ENCODE results near the gene FAM229A. TPM values are rescaled to one million over a fixed set of nuclear protein-coding genes. Genes with fewer than 3 reads are reported as not detected.
A peak's percentile ranks its signal among the peaks of the same experiment; 100 is the strongest.

Gene FAM229A
- total and polyA plus RNA-seq, 2 of the 8 experiments (the other 6 are each of a cell fraction or from before 2014, with no cell fraction given) = 4.1 to 4.2 TPM

- Histone ChIP-seq H4K8ac (ENCODE audit: extremely low read depth, insufficient read depth, low read length) (peak within 1 kb of the TSS; percentile 100), H2BK120ac (replicated peaks; ENCODE audit: low read depth, low read length) (no peak within 1 kb of the TSS), H3K14ac (ENCODE audit: insufficient read length) (no peak within 1 kb of the TSS), H3K79me2 (ENCODE audit: control insufficient read depth in 1 of 2, insufficient read depth in 2 of 2, low read length in 2 of 2) (peaks cover 4 to 29% of the 10 kb centered on the region in 2 experiments), H3K23ac (ENCODE audit: insufficient read length) (no peak within 1 kb of the TSS), H4K20me1 (replicated peaks in 1 of 2; ENCODE audit: control insufficient read depth in 1 of 2, insufficient read depth in 2 of 2, low read length in 2 of 2) (peaks cover 0 to 4% of the 10 kb centered on the region in 2 experiments), H3K23me2 (ENCODE audit: low read depth, low read length) (peaks cover 4% of the 10 kb centered on the region; the same call in 1 of the 2 replicates), H3K4me1 (replicated peaks in 1 of 4; ENCODE audit: control insufficient read depth in 3 of 4, insufficient read depth in 4 of 4, low read length in 3 of 4) (peaks cover 0 to 8% (median 3%) of the 10 kb centered on the region in 4 experiments; a peak in 4 of 7 replicates), H3K36me3 (ENCODE audit: control insufficient read depth in 2 of 4, insufficient read depth in 4 of 4, low read length in 3 of 4) (peaks cover 3 to 13% (median 9%) of the 10 kb centered on the region in 4 experiments; a peak in 5 of 8 replicates), H4K5ac (ENCODE audit: insufficient read length, low read depth, low read length) (peak within 1 kb of the TSS; percentile 59), H3K79me1 (ENCODE audit: low read depth, low read length) (peaks cover 7% of the 10 kb centered on the region), H3K27ac (ENCODE audit: low read depth, low read length) (peak within 1 kb of the TSS; percentile 95), H3K9ac (replicated peaks in 1 of 4; ENCODE audit: extremely low read depth in 1 of 4, low read depth in 3 of 4, low read length in 3 of 4) (peak within 1 kb of the TSS; percentile 80 to 99 (median 97)), H2BK12ac (ENCODE audit: low read depth, low read length) (peak within 1 kb of the TSS; percentile 84), H3K4me3 (ENCODE audit: extremely low read depth in 1 of 4, insufficient read depth in 2 of 4, low read depth in 3 of 4, low read length in 4 of 4) (peak within 1 kb of the TSS; percentile 79 to 100 (median 94)), H2BK20ac (ENCODE audit: low read length) (no peak within 1 kb of the TSS), H3K9me3 (ENCODE audit: insufficient read depth in 2 of 2, low read depth in 1 of 2, low read length in 1 of 2) (no peaks in the 10 kb centered on the region), H2BK5ac (ENCODE audit: low read depth, low read length) (peak within 1 kb of the TSS; percentile 99), H4K91ac (replicated peaks; ENCODE audit: insufficient read length, low read length) (peak within 1 kb of the TSS; percentile 12), H3K56ac (replicated peaks; ENCODE audit: insufficient read length, low read depth, low read length) (peak within 1 kb of the TSS; percentile 88), H3K18ac (ENCODE audit: extremely low read depth, low read length) (peak within 1 kb of the TSS; percentile 89), H3K27me3 (replicated peaks in 1 of 4; ENCODE audit: control insufficient read depth in 3 of 4, extremely low read depth in 1 of 4, insufficient read depth in 3 of 4, low read length in 3 of 4) (no peaks in the 10 kb centered on the region), H2BK15ac (ENCODE audit: low read length) (0 out of 2 replicates have a peak within 1 kb of the TSS, but pooled peaks have one; percentile 92), H2AFZ (ENCODE audit: low read length) (peak within 1 kb of the TSS; percentile 38), H3K4ac (replicated peaks; ENCODE audit: insufficient read length, low read depth, low read length) (peak within 1 kb of the TSS; percentile 57), H2AK5ac (ENCODE audit: low read depth, low read length) (peak within 1 kb of the TSS; percentile 75; the same call in 1 of the 2 replicates), H3K4me2 (ENCODE audit: insufficient read depth in 1 of 2, low read depth in 2 of 2, low read length in 2 of 2) (peak within 1 kb of the TSS; percentile 84 to 90)
- DNase-seq (ENCODE audit: low read depth in 1 of 2, low spot score in 2 of 2) = peak; percentile 97 to 98
- ChIA-PET CTCF (ENCODE audit: partially characterized antibody) (interaction anchor here (0.9 to 1.2 kb wide), 4 partner anchors 243 to 399 kb away, joined by 3 to 4 read pairs (median 3); no protein-coding TSS in a partner anchor), POLR2A (ENCODE audit: partially characterized antibody) (interaction anchor here (0.6 to 3.8 kb wide), 43 partner anchors 9 to 423 kb away, joined by 3 to 13 read pairs (median 4); partner anchors contain the start of genes FAM229A, HDAC1, IQCC and MARCKSL1)
- 1% methylated on average over 44 of the region's 48 CpGs; no CpG with 5 or more reads in 1 of the 2 experiments for WGBS, 2 experiments (ENCODE audit: extremely low coverage in 1 of 2, insufficient coverage in 1 of 2, insufficient read length in 1 of 2, insufficient replicate concordance in 2 of 2, low coverage in 1 of 2, low lambda C conversion rate in 2 of 2, missing lambda C conversion rate in 1 of 2)
- peak; percentile 70 for FAIRE-seq
- TF ChIP-seq POLR2AphosphoS5 (IDR thresholded peaks at IDR 0.05; ENCODE audit: low read depth, low read length) (peak; percentile 79), TAF1 (IDR thresholded peaks at IDR 0.05; ENCODE audit: low read depth, low read length) (peak; percentile 93), BCL11A (IDR thresholded peaks at IDR 0.05; ENCODE audit: low read depth in 2 of 2, low read length in 2 of 2) (no peak), SP4 (IDR thresholded peaks at IDR 0.05; ENCODE audit: low read length) (0 out of 2 replicates have a peak, but pooled peaks have one; percentile 47), ATF2 (IDR thresholded peaks at IDR 0.05; ENCODE audit: low read length) (peak; percentile 100), TBP (IDR thresholded peaks at IDR 0.05; ENCODE audit: low read depth, low read length) (peak; percentile 76)
- TF ChIP-seq, protein P1, sequence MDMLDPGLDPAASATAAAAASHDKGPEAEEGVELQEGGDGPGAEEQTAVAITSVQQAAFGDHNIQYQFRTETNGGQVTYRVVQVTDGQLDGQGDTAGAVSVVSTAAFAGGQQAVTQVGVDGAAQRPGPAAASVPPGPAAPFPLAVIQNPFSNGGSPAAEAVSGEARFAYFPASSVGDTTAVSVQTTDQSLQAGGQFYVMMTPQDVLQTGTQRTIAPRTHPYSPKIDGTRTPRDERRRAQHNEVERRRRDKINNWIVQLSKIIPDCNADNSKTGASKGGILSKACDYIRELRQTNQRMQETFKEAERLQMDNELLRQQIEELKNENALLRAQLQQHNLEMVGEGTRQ (IDR thresholded peaks at IDR 0.05; ENCODE audit: low read length) = no peak
- TF ChIP-seq, protein P2, sequence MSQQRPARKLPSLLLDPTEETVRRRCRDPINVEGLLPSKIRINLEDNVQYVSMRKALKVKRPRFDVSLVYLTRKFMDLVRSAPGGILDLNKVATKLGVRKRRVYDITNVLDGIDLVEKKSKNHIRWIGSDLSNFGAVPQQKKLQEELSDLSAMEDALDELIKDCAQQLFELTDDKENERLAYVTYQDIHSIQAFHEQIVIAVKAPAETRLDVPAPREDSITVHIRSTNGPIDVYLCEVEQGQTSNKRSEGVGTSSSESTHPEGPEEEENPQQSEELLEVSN (IDR thresholded peaks at IDR 0.05) = no peak
Measured at GRCh38 chr1:32394141-32394889, 32.0 kb upstream of the FAM229A start, which contains the start of gene BSDC1. TSS of gene BSDC1 (minus strand) at chr1:32394441. CDS start at chr1:32394414, 27 bp downstream.
